ENCODE data around the gene CLCN6. TPM values are rescaled to one million over a fixed set of nuclear protein-coding genes. Genes with fewer than 3 reads are reported as not detected.

The CLCN6 gene
- total and polyA plus RNA-seq, 10 of the 15 experiments (the other 5 are each of a cell fraction or from before 2014, with no cell fraction given), result 2.2 to 20.9 (median 10.2) TPM

- TF ChIP-seq, protein P1, sequence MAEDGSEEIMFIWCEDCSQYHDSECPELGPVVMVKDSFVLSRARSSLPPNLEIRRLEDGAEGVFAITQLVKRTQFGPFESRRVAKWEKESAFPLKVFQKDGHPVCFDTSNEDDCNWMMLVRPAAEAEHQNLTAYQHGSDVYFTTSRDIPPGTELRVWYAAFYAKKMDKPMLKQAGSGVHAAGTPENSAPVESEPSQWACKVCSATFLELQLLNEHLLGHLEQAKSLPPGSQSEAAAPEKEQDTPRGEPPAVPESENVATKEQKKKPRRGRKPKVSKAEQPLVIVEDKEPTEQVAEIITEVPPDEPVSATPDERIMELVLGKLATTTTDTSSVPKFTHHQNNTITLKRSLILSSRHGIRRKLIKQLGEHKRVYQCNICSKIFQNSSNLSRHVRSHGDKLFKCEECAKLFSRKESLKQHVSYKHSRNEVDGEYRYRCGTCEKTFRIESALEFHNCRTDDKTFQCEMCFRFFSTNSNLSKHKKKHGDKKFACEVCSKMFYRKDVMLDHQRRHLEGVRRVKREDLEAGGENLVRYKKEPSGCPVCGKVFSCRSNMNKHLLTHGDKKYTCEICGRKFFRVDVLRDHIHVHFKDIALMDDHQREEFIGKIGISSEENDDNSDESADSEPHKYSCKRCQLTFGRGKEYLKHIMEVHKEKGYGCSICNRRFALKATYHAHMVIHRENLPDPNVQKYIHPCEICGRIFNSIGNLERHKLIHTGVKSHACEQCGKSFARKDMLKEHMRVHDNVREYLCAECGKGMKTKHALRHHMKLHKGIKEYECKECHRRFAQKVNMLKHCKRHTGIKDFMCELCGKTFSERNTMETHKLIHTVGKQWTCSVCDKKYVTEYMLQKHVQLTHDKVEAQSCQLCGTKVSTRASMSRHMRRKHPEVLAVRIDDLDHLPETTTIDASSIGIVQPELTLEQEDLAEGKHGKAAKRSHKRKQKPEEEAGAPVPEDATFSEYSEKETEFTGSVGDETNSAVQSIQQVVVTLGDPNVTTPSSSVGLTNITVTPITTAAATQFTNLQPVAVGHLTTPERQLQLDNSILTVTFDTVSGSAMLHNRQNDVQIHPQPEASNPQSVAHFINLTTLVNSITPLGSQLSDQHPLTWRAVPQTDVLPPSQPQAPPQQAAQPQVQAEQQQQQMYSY (CRISPR knock-in tag; IDR thresholded peaks at IDR 0.05), result no peak
- TF ChIP-seq, protein P2, sequence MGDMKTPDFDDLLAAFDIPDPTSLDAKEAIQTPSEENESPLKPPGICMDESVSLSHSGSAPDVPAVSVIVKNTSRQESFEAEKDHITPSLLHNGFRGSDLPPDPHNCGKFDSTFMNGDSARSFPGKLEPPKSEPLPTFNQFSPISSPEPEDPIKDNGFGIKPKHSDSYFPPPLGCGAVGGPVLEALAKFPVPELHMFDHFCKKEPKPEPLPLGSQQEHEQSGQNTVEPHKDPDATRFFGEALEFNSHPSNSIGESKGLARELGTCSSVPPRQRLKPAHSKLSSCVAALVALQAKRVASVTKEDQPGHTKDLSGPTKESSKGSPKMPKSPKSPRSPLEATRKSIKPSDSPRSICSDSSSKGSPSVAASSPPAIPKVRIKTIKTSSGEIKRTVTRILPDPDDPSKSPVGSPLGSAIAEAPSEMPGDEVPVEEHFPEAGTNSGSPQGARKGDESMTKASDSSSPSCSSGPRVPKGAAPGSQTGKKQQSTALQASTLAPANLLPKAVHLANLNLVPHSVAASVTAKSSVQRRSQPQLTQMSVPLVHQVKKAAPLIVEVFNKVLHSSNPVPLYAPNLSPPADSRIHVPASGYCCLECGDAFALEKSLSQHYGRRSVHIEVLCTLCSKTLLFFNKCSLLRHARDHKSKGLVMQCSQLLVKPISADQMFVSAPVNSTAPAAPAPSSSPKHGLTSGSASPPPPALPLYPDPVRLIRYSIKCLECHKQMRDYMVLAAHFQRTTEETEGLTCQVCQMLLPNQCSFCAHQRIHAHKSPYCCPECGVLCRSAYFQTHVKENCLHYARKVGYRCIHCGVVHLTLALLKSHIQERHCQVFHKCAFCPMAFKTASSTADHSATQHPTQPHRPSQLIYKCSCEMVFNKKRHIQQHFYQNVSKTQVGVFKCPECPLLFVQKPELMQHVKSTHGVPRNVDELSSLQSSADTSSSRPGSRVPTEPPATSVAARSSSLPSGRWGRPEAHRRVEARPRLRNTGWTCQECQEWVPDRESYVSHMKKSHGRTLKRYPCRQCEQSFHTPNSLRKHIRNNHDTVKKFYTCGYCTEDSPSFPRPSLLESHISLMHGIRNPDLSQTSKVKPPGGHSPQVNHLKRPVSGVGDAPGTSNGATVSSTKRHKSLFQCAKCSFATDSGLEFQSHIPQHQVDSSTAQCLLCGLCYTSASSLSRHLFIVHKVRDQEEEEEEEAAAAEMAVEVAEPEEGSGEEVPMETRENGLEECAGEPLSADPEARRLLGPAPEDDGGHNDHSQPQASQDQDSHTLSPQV (IDR thresholded peaks at IDR 0.05), result no peak
- TF ChIP-seq, protein P3, sequence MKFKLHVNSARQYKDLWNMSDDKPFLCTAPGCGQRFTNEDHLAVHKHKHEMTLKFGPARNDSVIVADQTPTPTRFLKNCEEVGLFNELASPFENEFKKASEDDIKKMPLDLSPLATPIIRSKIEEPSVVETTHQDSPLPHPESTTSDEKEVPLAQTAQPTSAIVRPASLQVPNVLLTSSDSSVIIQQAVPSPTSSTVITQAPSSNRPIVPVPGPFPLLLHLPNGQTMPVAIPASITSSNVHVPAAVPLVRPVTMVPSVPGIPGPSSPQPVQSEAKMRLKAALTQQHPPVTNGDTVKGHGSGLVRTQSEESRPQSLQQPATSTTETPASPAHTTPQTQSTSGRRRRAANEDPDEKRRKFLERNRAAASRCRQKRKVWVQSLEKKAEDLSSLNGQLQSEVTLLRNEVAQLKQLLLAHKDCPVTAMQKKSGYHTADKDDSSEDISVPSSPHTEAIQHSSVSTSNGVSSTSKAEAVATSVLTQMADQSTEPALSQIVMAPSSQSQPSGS (IDR thresholded peaks at IDR 0.05; ENCODE audit: low read length), result no peak
- peak; percentile 95 for TF ChIP-seq HDGF (IDR thresholded peaks at IDR 0.05)
- TF ChIP-seq ZBTB40 (IDR thresholded peaks at IDR 0.05; ENCODE audit: borderline replicate concordance), result peak; percentile 88
- TF ChIP-seq, protein P4, sequence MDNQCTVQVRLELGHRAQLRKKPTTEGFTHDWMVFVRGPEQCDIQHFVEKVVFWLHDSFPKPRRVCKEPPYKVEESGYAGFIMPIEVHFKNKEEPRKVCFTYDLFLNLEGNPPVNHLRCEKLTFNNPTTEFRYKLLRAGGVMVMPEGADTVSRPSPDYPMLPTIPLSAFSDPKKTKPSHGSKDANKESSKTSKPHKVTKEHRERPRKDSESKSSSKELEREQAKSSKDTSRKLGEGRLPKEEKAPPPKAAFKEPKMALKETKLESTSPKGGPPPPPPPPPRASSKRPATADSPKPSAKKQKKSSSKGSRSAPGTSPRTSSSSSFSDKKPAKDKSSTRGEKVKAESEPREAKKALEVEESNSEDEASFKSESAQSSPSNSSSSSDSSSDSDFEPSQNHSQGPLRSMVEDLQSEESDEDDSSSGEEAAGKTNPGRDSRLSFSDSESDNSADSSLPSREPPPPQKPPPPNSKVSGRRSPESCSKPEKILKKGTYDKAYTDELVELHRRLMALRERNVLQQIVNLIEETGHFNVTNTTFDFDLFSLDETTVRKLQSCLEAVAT (IDR thresholded peaks at IDR 0.05), result 0 out of 2 replicates have a peak, but pooled peaks have one; percentile 30
- no peak for TF ChIP-seq NRF1 (conservative IDR thresholded peaks at IDR 0.05; ENCODE audit: low read depth, low read length)
- TF ChIP-seq ASH2L (IDR thresholded peaks at IDR 0.05; ENCODE audit: borderline replicate concordance, low read depth), result no peak
- no peak for TF ChIP-seq FOXK2 (IDR thresholded peaks at IDR 0.05)
- no peak for TF ChIP-seq MXI1 (IDR thresholded peaks at IDR 0.05; ENCODE audit: low read depth, low read length)
- TF ChIP-seq PML (IDR thresholded peaks at IDR 0.05; ENCODE audit: low read length), result peak; percentile 51; the same call in 1 of the 2 replicates
Observed at GRCh38 chr1:11805422-11806306, at the start of gene CLCN6, which contains the start of gene MTHFR (continued).
